Measurements from ENCODE around the gene CIRBP. TPM values are rescaled to one million over a fixed set of nuclear protein-coding genes. Genes with fewer than 3 reads are reported as not detected.

The CIRBP gene
- total and polyA plus RNA-seq, 9 of the 15 experiments (the other 6 are each of a cell fraction or from before 2014, with no cell fraction given), result 20.5 to 327 (median 176) TPM

GRCh38 chr19:1264801-1265614 lies 4.1 kb upstream of the CIRBP start (continued):
- TF ChIP-seq ZNF197 (CRISPR knock-in tag; IDR thresholded peaks at IDR 0.05; ENCODE audit: low read depth) (no peak), CXXC5 (CRISPR knock-in tag; IDR thresholded peaks at IDR 0.05) (0 out of 2 replicates have a peak, but pooled peaks have one; percentile 18), POLR2H (tag; IDR thresholded peaks at IDR 0.05; ENCODE audit: low read depth) (no peak), ZNF639 (CRISPR knock-in tag; conservative IDR thresholded peaks at IDR 0.05 in 1 of 2, IDR thresholded peaks at IDR 0.05 in 1 of 2) (no peak), ZNF444 (CRISPR knock-in tag; IDR thresholded peaks at IDR 0.05) (no peak), HMG20B (CRISPR knock-in tag; IDR thresholded peaks at IDR 0.05) (no peak), SAFB2 (IDR thresholded peaks at IDR 0.05; ENCODE audit: borderline replicate concordance, low read depth, low read length, severe bottlenecking) (no peak), GABPB2 (CRISPR knock-in tag; conservative IDR thresholded peaks at IDR 0.05) (no peak), FOXP1 (CRISPR knock-in tag; IDR thresholded peaks at IDR 0.05) (no peak), CCNT2 (IDR thresholded peaks at IDR 0.05; ENCODE audit: borderline replicate concordance, extremely low read depth, insufficient read length, low read depth, low read length) (no peak), ZBTB2 (IDR thresholded peaks at IDR 0.05) (peak; percentile 42; the same call in 1 of the 2 replicates), ZBTB43 (CRISPR knock-in tag; IDR thresholded peaks at IDR 0.05) (no peak), CREB5 (CRISPR knock-in tag; IDR thresholded peaks at IDR 0.05) (no peak), NR0B1 (IDR thresholded peaks at IDR 0.05; ENCODE audit: partially characterized antibody) (no peak), NEUROD1 (IDR thresholded peaks at IDR 0.05; ENCODE audit: borderline replicate concordance, low read depth, low read length, partially characterized antibody) (peak; percentile 40), PRMT5 (CRISPR knock-in tag; IDR thresholded peaks at IDR 0.05) (no peak), RBM34 (IDR thresholded peaks at IDR 0.05; ENCODE audit: borderline replicate concordance, insufficient read depth, low read length) (no peak), CBFB (CRISPR knock-in tag; IDR thresholded peaks at IDR 0.05) (no peak)

Data from K562 (cell line).